HG03571 (cell line): ENCODE results near the gene DNAH8.

Source experiments
- ATAC-seq: cut with Tn5 transposase; IDR thresholded peaks from one replicate; pipeline ENCODE4 v1.9.1; 2021; ENCODE audit not compliant: unreplicated experiment

DNAH8 gene

DNA sequence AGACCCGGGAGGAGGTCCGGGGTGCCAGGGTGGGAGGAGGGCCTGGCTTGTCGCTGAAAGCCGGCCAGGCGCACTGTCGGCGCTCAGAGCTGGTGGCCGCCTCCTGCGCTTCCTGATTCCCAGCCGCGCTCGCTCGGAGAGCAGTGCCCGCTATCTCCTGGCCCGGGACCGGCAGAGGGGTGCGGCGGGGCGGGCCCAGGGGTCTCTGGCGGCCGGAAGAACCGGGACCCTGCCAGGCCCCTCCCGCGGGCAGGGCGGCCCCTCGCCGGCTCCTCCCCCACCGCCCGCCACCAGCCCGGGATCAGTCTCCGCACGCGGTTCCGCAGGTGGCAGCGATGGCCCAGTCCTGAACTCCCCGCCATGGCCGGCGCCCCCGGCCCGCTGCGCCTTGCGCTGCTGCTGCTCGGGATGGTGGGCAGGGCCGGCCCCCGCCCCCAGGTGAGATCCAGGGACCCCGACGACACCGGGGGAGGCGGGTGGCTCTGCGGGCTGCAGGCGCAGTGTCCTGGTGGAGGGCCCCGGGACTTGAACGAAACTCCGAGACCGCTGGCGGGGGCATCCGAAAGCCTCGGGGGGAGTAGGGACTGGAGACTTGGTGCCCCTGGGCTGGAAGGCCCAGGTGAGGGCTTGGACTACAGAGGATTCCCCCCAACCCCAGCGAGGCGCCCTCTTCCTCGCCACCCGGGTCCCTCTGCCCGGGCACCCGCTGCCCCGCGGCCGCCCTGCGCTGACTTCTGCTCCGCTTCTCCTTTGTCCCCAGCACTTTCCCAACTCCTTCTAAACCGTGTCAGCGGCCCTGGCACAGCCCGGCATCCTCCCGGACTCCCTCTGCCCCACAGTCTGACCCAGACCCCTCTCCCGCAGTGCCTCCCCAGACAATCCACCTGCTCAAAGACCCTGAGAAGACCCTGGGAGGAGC is 333.6 kb downstream of the DNAH8 start, which contains the start of gene GLP1R:
Gene GLP1R (plus strand): TSS at position 301 of the 919 bp plus-strand sequence. CDS start 60 bp downstream, at position 361.
- no peak for ATAC-seq

DNA sequence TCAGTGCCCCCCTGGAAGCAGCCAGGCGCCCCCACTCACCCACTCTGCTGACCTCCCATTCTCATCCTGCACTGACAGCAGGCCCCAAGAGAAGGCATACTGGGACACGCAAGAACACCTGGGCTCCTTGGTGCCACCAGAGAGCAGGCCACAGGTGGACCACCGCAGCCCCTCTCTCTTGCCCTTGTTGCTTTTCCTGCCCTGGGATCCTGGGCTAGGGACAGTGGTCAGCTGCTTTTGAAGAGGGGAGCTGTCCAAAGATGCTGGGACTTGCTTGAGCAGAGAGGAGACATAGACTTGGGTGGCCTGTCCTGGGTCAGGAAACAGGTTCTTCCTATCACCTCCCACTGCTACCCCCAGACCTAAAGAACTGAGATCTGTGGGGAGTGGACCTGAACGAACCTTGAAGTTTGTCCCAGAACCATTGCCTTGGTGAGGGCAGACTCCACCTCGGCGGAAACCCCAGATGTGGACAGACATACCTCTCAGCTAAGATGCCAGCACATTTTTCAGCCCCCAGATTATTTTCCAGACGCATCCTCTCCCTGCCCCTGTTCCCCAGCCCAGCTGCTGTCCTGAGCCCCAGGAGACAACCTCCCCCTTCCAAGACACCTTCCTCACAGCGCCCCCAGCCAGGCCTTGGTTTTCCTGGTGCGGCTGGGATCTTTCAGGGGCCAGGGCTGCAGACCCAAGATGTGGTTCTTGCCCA is 334.6 kb downstream of the DNAH8 start:
- no peak for ATAC-seq

DNA sequence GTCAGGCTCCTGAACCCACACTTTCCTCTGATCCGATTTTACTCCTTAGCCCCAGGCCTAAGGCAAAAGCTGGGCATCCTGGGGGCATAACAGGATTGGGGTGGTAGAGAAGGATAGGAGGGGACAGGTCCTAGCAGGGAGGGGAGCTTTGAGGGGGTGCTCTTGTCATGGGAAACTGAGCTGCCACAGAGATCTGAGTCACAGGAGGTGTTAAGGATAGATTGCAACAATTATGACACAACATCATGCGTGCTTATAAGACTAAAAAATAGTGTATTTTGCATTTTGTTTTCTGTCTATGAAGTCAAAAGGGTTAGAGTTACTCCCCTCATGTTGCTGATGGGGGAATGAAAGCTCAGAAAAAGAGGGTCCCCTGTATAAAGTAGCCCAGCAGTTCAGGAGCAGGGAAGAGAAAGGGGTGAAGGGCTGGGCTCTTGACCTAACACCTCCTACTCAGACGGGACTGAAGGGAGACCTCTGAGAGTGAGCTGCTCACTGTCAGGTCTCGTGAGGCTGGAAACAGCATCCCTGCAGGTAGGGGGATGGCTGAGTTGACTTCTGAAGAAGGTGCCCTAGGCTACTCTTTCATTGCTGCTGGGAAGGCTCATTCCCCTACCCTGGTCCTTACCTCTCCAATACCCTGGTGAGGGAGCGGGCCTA is 335.5 kb downstream of the DNAH8 start:
- ATAC-seq: no peak

DNA sequence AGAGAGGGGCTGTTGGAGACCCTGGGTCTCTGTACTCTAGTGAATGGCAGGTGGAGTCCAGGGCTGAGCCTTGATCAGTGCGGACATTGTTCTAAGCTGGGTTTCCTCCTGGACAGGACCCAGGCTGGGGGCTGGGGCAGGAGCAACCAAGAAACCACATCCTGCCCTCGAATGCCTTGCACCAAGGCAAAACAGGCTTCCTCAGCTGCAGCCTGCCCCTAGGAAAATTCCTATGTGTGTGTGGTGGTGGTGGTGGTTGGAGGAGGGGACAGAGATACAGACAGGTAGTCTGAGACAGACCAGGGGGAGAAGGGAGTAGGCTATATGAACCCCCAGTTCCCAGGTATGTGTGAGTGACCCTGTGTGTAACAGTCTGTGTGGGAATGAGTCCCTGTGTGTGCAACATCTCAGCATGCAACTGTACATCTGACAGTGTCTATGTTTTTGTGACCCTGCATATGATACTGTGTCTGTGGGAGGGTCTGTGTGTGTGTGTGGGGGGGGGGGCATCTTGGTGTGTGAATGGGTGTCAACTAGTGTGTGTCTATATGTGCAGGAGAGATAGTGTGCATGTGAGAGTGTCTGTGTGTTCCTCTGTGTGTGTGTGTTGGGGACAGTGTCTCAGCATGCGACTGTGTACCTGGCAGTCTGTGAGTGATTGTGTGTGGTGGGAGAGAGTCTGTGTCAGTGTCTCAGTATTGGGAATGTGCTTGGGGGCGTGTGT is 336.4 kb downstream of the DNAH8 start:
- no peak for ATAC-seq

DNA sequence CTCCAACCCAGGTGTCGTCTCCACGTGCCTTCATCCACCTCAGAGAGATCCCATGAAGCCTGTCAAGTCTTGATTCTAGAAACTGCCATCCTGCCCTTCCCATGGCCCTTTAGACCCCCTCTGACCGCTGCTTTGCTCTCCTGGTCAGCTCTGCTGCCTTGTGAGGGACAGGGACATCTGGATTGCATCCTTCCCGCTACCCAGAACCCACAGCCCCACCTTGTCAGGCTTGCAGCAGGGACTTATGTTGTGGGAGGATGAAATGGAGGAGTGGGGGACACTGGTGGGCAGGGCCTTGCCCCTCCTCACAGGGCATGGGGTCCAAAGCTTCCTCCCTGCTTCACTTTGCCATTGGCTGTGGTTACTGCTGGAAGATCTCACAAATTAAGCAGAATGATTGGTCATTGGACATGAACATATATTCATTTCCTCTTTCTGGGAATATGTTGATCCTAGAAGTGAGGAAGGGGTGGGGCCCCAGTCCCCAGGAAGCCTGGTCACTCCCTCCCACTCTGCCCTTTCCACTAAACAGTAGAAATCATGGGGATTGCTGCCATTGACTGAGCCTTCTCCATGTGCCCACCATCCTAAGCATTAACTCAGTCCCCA is 338.0 kb downstream of the DNAH8 start:
- no peak for ATAC-seq

DNA sequence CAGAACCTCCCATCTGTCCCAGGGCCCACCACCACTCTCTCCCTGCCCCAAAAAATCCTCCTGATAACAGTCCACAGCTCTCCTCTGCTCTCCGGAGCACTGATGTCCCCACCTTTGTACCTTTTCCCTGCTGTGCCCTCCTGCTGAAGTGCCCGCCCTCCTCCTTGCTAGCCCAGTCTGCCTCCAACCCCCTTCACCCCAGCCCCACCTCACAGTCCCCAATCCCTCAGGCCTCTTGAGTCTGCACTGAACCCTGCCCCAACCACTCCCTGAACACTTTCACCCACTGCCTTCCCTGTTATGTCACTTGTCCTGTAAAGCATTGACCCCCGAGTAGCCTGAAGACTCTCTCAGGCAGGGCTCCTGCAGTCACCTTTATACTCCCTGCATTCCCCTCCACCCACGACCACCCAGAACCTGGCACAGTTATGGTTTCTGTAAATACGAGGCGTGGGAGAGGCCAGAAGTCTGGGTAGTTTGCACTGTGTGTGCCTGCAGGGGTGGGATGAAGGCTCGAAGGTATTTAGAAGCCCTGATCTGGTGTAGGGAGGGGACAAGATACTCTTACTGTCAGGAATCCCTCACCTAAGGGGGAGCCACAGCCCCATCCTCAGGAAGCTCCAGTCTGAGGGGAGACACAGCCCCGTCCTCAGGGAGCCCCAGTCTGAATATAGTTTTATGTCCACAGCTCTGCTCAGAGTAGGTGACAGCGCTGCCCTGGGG is 338.9 kb downstream of the DNAH8 start:
- no peak for ATAC-seq

DNA sequence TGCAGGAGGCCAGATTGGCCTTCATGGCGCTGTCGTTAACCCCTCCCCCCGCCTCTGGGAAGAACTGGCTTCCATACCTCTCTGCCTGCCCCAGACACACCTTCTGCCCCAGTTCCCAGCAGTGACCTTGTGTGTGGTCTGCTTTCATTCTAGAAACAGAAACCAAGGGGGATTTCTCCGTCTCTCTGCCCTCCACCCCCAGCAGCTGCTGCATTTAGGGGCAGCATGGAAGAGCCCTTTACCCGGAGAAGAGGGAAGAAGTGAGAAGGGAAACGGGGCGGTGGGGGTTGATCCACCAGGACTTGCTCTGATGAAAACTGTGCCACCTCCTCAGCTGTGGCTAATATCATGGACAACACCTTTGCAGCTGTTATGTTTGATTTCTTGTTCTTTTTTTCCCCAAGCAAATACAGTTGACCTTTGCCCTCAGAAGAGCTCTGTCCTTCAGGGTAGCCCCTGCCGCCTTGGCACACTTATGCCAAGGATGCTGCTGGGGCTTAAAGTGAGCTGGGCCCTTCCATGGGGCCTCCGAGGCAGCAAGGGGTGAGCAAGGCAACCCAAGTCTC is 339.5 kb downstream of the DNAH8 start:
- ATAC-seq: no peak

DNA sequence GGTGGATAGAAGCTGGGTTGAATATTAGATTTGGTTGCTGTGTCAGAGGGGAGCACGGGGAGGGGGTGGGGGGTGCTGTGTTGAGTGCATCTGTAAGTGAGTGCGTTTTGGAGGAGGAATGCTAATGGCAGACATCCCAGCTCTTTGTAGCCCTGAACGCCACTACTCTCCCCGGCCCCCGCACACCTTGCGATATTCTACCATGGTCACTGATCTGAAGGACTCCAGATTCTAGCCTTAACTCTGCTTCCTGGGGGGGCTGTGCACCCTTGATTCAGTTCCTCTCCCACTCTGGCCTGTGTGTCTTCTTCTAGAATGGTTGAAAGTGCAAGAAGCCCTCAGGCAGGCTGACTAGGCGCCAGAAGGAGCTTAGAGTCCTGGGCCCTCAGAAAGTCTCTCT is 340.6 kb downstream of the DNAH8 start:
- ATAC-seq: no peak

DNA sequence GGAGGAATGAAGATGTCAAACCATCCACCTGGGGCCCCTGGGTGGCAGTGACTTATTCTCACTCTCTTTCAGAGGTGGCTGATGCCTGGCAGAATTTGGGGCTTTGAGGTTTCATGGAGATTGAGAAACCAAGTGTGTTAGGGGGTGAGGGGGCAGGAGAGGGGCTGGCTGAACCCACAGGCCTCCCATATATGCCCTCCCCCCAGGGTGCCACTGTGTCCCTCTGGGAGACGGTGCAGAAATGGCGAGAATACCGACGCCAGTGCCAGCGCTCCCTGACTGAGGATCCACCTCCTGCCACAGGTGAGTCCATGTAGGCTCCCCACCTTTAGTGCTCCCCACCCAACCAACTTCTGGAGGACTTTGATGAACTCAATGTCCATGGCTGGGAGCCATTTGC is 341.1 kb downstream of the DNAH8 start:
- ATAC-seq: no peak

DNA sequence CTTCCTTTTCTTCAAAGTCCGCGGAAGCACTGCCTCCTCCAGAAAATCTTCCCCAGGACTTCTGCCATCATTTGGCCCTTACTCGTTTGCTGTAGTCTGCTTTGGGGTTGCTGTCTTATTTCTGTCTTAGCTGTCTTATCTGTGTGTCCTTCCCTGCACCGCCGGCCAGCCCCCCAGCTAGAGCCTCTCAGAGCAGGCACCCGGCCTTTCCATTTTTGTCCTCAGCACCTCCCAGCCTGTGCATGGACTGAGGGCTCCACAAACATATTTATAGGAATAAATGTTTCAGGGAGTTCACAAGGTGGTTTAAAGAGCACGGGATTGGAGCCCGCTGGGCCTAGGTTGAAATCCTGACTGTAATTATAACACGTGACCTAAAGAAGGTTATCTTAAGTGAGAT is 341.6 kb downstream of the DNAH8 start:
- ATAC-seq: no peak

DNA sequence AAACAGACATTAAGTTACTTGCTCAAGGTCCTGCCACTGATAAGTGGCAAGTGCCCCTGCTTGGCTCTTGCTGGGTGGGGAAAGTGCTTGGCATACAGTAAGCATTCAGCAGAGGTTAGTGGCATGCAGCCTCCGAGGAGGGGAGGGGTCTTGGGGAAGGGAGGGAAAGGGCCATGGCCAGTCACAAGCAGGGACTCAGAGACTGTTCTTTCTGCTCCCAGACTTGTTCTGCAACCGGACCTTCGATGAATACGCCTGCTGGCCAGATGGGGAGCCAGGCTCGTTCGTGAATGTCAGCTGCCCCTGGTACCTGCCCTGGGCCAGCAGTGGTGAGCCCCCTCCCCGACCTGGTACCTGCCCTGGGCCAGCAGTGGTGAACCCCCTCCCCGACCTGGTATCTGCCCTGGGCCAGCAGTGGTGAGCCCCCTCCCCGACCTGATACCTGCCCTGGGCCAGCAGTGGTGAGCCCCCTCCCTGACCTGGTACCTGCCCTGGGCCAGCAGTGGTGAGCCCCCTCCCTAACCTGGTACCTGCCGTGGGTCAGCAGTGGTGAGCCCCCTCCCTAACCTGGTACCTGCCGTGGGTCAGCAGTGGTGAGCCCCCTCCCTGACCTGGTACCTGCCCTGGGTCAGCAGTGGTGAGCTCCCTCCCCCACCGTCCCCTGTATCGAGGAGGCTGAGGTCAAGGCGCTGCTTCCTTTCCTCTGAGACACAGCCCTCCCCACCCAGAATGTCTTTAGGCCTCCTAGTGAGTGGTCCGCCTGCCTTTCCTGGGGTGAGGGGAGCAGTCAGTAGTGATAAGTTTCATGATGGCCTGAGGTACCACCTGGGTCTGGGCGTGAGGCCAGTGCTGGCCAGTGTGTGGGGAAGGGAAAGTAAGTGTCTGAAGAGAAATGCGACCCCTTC is 342.4 kb downstream of the DNAH8 start:
- no peak for ATAC-seq

DNA sequence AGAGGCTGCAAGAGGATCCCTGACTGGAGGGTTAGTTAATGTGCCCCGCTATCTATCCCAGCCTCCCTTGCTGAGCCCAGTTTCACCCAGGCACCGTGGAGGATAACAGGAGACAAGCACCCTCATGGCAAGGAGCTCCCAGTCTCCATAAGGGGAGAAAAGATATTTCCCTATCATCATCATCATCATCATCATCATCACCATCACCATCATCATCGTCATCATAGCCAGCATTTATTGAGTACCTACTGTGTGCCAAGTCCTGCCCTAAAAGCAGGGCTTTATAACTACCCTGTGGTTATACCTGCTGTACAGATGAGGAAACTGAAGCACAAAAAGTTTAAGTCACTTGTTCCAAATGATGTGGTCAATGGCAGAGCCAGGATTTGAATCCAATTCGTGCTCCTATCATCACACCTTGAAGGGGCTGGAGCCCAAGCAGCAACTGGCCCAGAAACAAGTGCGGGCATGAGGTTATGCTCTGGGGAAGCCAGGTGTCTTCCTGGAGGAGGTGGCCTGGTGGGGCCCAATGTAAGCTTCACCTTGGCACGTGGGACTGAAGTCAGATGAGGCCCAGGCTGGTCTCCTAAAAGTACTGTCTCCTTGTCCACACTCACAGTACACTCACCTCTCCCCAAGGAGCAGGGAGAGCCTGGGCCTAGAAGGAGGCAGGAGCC is 343.5 kb downstream of the DNAH8 start:
- ATAC-seq: no peak

DNA sequence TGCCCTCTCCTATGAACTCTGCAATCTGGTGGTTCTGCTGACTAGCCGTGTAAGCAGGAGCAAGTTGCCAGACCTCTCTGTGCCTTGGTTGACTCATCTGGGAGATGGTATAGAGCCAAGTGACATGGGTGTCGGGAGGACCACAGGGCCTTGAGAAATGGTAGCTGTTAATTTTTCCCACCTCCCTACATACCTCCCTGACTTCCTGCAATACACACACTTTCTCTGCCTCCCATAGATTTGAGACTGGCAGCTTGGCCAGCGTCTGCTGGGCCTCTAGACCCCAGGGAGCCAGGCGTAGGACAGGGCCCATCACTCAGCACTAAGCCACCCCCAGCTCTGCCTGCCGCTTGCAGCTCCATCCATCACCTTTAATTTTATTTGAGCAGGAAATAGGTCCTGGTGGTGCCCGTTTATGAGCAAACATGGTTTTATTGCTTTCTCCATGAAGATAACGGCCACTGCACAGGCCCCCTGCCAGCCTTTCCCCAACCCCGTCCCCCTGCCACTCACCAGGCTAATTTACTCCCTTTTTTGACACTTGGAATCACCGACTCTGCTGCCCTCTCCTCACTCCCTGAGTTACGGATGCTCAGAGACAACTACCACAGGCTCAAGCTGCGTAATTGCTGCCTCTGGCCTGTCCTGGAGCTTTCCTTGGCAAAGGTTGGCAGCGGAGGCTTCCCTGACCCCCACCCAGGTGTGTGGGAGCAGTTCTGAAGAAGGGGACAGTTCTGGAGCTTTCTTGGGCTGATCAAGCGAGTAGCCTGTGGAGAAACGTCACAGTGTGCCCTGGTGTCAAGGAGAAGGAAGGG is 344.6 kb downstream of the DNAH8 start:
- ATAC-seq: no peak

DNA sequence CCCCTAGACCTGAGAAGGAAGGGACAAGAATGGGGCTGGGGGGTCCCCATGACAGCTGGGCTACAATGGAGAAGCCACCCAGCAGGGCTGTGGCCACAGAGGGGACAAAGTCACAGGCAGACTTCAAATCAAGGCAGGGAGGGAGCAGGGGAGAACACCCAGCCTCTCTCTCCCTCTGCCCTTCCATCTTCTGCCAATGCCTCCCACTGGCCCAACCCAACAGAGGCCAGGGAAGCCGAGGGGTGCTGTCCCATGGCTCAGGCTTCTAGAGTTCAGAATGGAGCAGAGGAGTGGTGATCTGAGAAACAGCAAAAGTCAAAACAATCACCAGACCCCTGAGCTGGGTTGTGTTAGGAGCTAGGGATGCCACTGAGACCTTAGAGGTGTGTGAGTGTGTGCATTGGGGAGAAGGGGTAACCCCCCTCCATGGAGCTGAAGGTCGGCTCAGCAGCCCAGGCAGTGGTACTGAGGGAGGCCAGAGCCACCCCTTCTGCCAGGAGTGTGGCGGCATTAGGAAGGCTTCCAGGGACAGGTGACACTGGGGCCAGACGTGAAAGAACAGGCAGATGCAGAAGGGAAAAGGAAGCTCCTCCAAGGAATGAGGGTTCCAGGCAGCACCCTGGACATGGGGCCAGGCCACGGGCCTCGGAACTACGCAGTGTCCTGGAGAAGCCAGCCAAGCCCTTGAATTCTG is 345.5 kb downstream of the DNAH8 start:
- ATAC-seq: no peak

DNA sequence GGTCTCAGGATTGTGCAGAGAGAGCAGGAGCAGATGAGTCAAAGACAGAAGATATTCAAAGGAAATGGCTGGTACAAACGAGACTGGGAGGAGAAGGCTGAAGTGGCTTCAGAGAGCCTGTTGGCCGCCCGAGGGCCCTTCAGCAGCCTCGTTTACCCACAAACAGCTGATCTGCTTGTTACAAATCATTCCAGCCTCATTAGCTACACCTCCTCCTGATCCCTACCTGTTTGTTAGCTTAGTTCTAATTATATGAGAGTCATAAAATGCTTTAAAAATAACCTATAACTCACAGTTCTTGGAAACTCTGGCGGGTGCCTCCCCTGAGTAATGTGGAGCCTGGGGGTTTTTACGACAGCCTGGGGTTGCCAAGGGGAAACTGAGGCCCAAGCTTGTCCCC is 346.1 kb downstream of the DNAH8 start:
- no peak for ATAC-seq

DNA sequence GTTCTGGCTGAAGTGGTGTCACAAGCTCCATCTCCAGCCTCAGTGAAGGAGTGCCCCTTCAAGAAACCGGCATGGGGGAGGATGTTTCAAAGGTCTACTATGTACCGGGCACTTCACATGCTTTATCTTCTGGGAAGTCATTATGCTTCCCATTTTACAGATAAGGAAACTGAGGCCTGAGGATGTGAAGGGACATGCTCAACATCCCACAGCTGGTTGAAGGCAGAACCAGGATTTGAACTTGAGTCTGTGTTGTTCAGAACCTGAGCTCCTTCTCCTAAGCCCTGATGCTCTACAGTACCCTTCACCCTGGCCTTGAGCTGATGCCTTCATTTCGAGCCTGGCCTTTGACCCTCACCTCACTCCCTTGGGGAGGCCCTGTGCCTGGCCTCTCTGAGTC is 346.5 kb downstream of the DNAH8 start:
- ATAC-seq: no peak
